Neural cell (in vitro differentiated cells): ENCODE measurements around the gene MAPK10. TPM values are rescaled to one million over a fixed set of nuclear protein-coding genes. Genes with fewer than 3 reads are reported as not detected.

Experiments used
- H2AFZ ChIP-seq: fragments of 200-600, 300-800 bp; sonication (generic), shearing (Covaris generic); 2 replicates; pipeline ENCODE4 v1.6.0; 2014; ENCODE audit warnings: low read depth, mild to moderate bottlenecking, antibody characterized with exemption, low read length, moderate library complexity
- H3F3A ChIP-seq: fragments of 200-600 bp; shearing (Covaris generic); 2 replicates; pipeline ENCODE4 v1.6.1; 2016; ENCODE audit warnings: mild to moderate bottlenecking, moderate library complexity, mixed read lengths, antibody characterized with exemption, low read length; ENCODE audit not compliant: insufficient read depth, poor library complexity, severe bottlenecking
- H3K27ac ChIP-seq: fragments of 200-600, 300-800 bp; sonication (generic), shearing (Covaris generic); 2 replicates; pipeline ENCODE4 v1.5.1; 2014; ENCODE audit warnings: mild to moderate bottlenecking, low read length, moderate library complexity
- H3K27me3 ChIP-seq: fragments of 300-800, 200-600 bp; sonication (generic), shearing (Covaris generic); 2 replicates; pipeline ENCODE4 v1.6.0; 2014; ENCODE audit warnings: mild to moderate bottlenecking, low read depth, low read length, moderate library complexity; ENCODE audit not compliant: insufficient read depth
- H3K36me3 ChIP-seq: fragments of 300-800, 200-600 bp; sonication (generic), shearing (Covaris generic); 2 replicates; pipeline ENCODE4 v1.5.1; 2014; ENCODE audit warnings: mild to moderate bottlenecking, antibody characterized with exemption, low read length, moderate library complexity; ENCODE audit not compliant: insufficient read depth
- H3K4me2 ChIP-seq: fragments of 300-800, 200-600 bp; sonication (generic), shearing (Covaris generic); 2 replicates; pipeline ENCODE4 v1.6.0; 2014; ENCODE audit warnings: mild to moderate bottlenecking, low read length
- H3K4me3 ChIP-seq: fragments of 300-800, 200-600 bp; sonication (generic), shearing (Covaris generic); 2 replicates; pipeline ENCODE4 v1.5.1; 2014; ENCODE audit warnings: mild to moderate bottlenecking, low read length, moderate library complexity
- H3K79me2 ChIP-seq: fragments of 200-600 bp; shearing (Covaris generic); replicated peaks from 2 replicates; pipeline ENCODE4 v1.6.0; 2014; ENCODE audit warnings: mild to moderate bottlenecking, low read length, moderate library complexity; ENCODE audit not compliant: insufficient read depth
- H3K9ac ChIP-seq: fragments of 300-800, 200-600 bp; sonication (generic), shearing (Covaris generic); 2 replicates; pipeline ENCODE4 v1.6.1; 2016; ENCODE audit warnings: mild to moderate bottlenecking, low read length, mixed read lengths
- H3K9me2 ChIP-seq: fragments of 200-600 bp; shearing (Covaris generic); 2 replicates; pipeline ENCODE4 v1.6.1; 2016; ENCODE audit warnings: mild to moderate bottlenecking, low read length, mixed read lengths; ENCODE audit not compliant: insufficient read depth
- H3K9me3 ChIP-seq: fragments of 200-600, 300-800 bp; sonication (generic), shearing (Covaris generic); 2 replicates; pipeline ENCODE4 v1.6.1; 2016; ENCODE audit warnings: mild to moderate bottlenecking, mixed run types, low read length, moderate library complexity, mixed read lengths
- H4K20me1 ChIP-seq: fragments of 200-600 bp; shearing (Covaris generic); 2 replicates; pipeline ENCODE4 v1.6.1; 2016; ENCODE audit warnings: mild to moderate bottlenecking, mixed run types; ENCODE audit not compliant: insufficient read depth
- CTCF ChIP-seq: fragments of 450-650 bp; IDR thresholded peaks from 2 replicates; pipeline ENCODE4 v1.5.1; 2014; ENCODE audit warnings: antibody characterized with exemption, mild to moderate bottlenecking, moderate library complexity; ENCODE audit not compliant: poor library complexity, severe bottlenecking
- EP300 ChIP-seq: fragments of 450-650 bp; conservative IDR thresholded peaks from 2 replicates; pipeline ENCODE4 v1.6.1; 2014; ENCODE audit warnings: antibody characterized with exemption, mild to moderate bottlenecking, moderate library complexity; ENCODE audit not compliant: poor library complexity, severe bottlenecking
- EZH2 ChIP-seq: fragments of 200-600, 300-800 bp; shearing (Covaris generic), sonication (generic); IDR thresholded peaks from 2 replicates; pipeline ENCODE4 v1.6.1; 2014; ENCODE audit warnings: antibody characterized with exemption, low read length, borderline replicate concordance, mild to moderate bottlenecking; ENCODE audit not compliant: insufficient read depth, poor library complexity, severe bottlenecking
- MXI1 ChIP-seq: fragments of 450-650 bp; conservative IDR thresholded peaks from 2 replicates; pipeline ENCODE4 v1.6.1; 2014; ENCODE audit warnings: antibody characterized with exemption, mild to moderate bottlenecking; ENCODE audit not compliant: poor library complexity, severe bottlenecking
- POLR2AphosphoS5 ChIP-seq: IDR thresholded peaks from 2 replicates; pipeline ENCODE4 v1.6.1; 2012
- RAD21 ChIP-seq: fragments of 450-650 bp; conservative IDR thresholded peaks from 2 replicates; pipeline ENCODE4 v1.6.1; 2014; ENCODE audit warnings: antibody characterized with exemption, mild to moderate bottlenecking, moderate library complexity
- REST ChIP-seq: IDR thresholded peaks from 2 replicates; pipeline ENCODE4 v1.6.1; 2012; ENCODE audit warnings: borderline replicate concordance
- SMC3 ChIP-seq: fragments of 450-650 bp; conservative IDR thresholded peaks from 2 replicates; pipeline ENCODE4 v1.6.1; 2014; ENCODE audit warnings: antibody characterized with exemption, mild to moderate bottlenecking, moderate library complexity; ENCODE audit not compliant: poor library complexity
- TAF1 ChIP-seq: IDR thresholded peaks from 2 replicates; pipeline ENCODE4 v1.6.1; 2012; ENCODE audit warnings: low read depth
- polyA plus RNA-seq: library from polyadenylated mRNA; depleted of rRNA; stranded (reverse); fragments of >200 nt; gene quantifications from 2 replicates; pipeline ENCODE4 v1.2.3, GENCODE V29; 2014

The MAPK10 gene
- polyA plus RNA-seq, 1 donor from 2014 or later, result 91.9 TPM

- Histone ChIP-seq H3K4me3 (no peak overlapping the region), H3K36me3 (no peaks in the 10 kb centered on the region), H3K79me2 (no peaks in the 10 kb centered on the region), H3K9me2 (no peaks in the 10 kb centered on the region), H3K9me3 (no peaks in the 10 kb centered on the region), H3K27ac (no peak overlapping the region), H3K27me3 (no peaks in the 10 kb centered on the region), H4K20me1 (no peaks in the 10 kb centered on the region), H3K4me2 (no peak overlapping the region), H3K9ac (no peak overlapping the region), H2AFZ (no peak overlapping the region), H3F3A (no peaks in the 10 kb centered on the region)
- no peak for TF ChIP-seq RAD21
- no peak for TF ChIP-seq POLR2AphosphoS5
- TF ChIP-seq REST, result no peak
- no peak for TF ChIP-seq MXI1
- TF ChIP-seq EZH2, result no peak
- TF ChIP-seq TAF1, result no peak
- no peak for TF ChIP-seq CTCF
- no peak for TF ChIP-seq SMC3
- TF ChIP-seq EP300, result no peak
These were observed 21.6 kb upstream of the MAPK10 start for GRCh38 chr4:86381431-86381830.

- TF ChIP-seq CTCF (no peak), TAF1 (no peak), EZH2 (no peak), MXI1 (no peak)
- Histone ChIP-seq H3K27ac (no peak overlapping the region), H3K27me3 (no peaks in the 10 kb centered on the region), H4K20me1 (no peaks in the 10 kb centered on the region), H3K9ac (no peak overlapping the region), H3F3A (no peaks in the 10 kb centered on the region), H3K4me3 (no peak overlapping the region), H3K4me2 (no peak overlapping the region), H3K9me3 (no peaks in the 10 kb centered on the region), H2AFZ (no peak overlapping the region), H3K79me2 (no peaks in the 10 kb centered on the region), H3K9me2 (no peaks in the 10 kb centered on the region), H3K36me3 (no peaks in the 10 kb centered on the region)
These were observed 20.4 kb upstream of the MAPK10 start for GRCh38 chr4:86380181-86380724.
